CD4-positive, alpha-beta T cell treated with Interleukin-15 for 4 hours (primary cell): Measurements from ENCODE around the gene FRMD1.

Experiments used
- DNase-seq: peaks from one replicate; pipeline ENCODE4 v3.0.0-alpha.2; 2020; ENCODE audit warnings: low spot score

The FRMD1 gene

GRCh38 chr6:168042426-168043192, 36.4 kb downstream of the FRMD1 start:
- no peak for DNase-seq

GRCh38 chr6:168041928-168042327, 37.1 kb downstream of the FRMD1 start:
- no peak for DNase-seq

- no peak for DNase-seq
These were observed 38.0 kb downstream of the FRMD1 start for GRCh38 chr6:168040856-168041496.

- no peak for DNase-seq
These were observed 39.2 kb downstream of the FRMD1 start for GRCh38 chr6:168039849-168040248.

GRCh38 chr6:168039301-168039700, 39.7 kb downstream of the FRMD1 start:
- DNase-seq, result no peak

- DNase-seq, result no peak
These were observed 40.4 kb downstream of the FRMD1 start for GRCh38 chr6:168038576-168039140.

GRCh38 chr6:168037856-168038255, 41.2 kb downstream of the FRMD1 start:
- DNase-seq, result no peak

GRCh38 chr6:168037242-168037641, 41.8 kb downstream of the FRMD1 start:
- DNase-seq, result no peak

GRCh38 chr6:168035661-168036545, 43.1 kb downstream of the FRMD1 start:
- DNase-seq, result no peak

- DNase-seq, result no peak
These were observed 43.8 kb downstream of the FRMD1 start for GRCh38 chr6:168035098-168035660.

GRCh38 chr6:168034537-168034936, 44.5 kb downstream of the FRMD1 start:
- DNase-seq, result no peak

- DNase-seq, result no peak
These were observed 45.2 kb downstream of the FRMD1 start for GRCh38 chr6:168033791-168034190.

- DNase-seq, result no peak
These were observed 46.8 kb downstream of the FRMD1 start for GRCh38 chr6:168032005-168032760.

GRCh38 chr6:168031411-168031971, 47.5 kb downstream of the FRMD1 start:
- DNase-seq, result no peak

GRCh38 chr6:168030908-168031307, 48.1 kb downstream of the FRMD1 start:
- no peak for DNase-seq

GRCh38 chr6:168030218-168030746, 48.7 kb downstream of the FRMD1 start:
- no peak for DNase-seq

GRCh38 chr6:168029459-168030217, 49.4 kb downstream of the FRMD1 start:
- no peak for DNase-seq

GRCh38 chr6:168028181-168028580, 50.8 kb downstream of the FRMD1 start:
- no peak for DNase-seq

- no peak for DNase-seq
These were observed 51.5 kb downstream of the FRMD1 start for GRCh38 chr6:168027521-168027920.

- DNase-seq, result no peak
These were observed 52.1 kb downstream of the FRMD1 start for GRCh38 chr6:168026925-168027324.
